SK-N-SH (cell line): ENCODE data around the gene NRP2. TPM values are rescaled to one million over a fixed set of nuclear protein-coding genes. Genes with fewer than 3 reads are reported as not detected.

Experiments used
- CTCF ChIA-PET: fragments of 300-600, 350-600 bp; formaldehyde crosslinking; extraction: SDS; loops from one replicate; lab custom pipeline; 2021; lab: Yijun Ruan, JAX
- POLR2A ChIA-PET: fragments of 350-600 bp; sonication (Branson Sonifier 250); formaldehyde crosslinking; extraction: SDS; loops from one replicate; lab custom pipeline; 2020; ENCODE audit warnings: antibody characterized with exemption, inconsistent platforms; lab: Yijun Ruan, JAX
- DNase-seq: peaks from one replicate; pipeline ENCODE4 v3.0.0; 2012
- H2AFZ ChIP-seq: fragments of 200-600 bp; sonication (generic); 2 replicates; pipeline ENCODE4 v1.8.1; 2016; ENCODE audit warnings: antibody characterized with exemption, mild to moderate bottlenecking, low read depth
- H3F3A ChIP-seq: fragments of 200-600 bp; sonication (generic); replicated peaks from 2 replicates; pipeline ENCODE3; 2016; ENCODE audit warnings: antibody characterized with exemption, mild to moderate bottlenecking; ENCODE audit not compliant: insufficient read depth
- H3K27ac ChIP-seq, 2 experiments: fragments of 200-500 bp in 1 of 2; fragments of 200-600 bp in 1 of 2; sonication (Bioruptor generic) in 1 of 2; sonication (generic), shearing (Covaris generic) in 1 of 2; 2 replicates each; pipeline versions ENCODE4 v1.5.1 to v1.6.1; 2014 to 2016; ENCODE audit warnings: low read depth in 2 of 2, inconsistent platforms in 1 of 2, low read length in 1 of 2, mild to moderate bottlenecking in 1 of 2, mixed read lengths in 1 of 2
- H3K27me3 ChIP-seq: fragments of 200-600 bp; sonication (generic), shearing (Covaris generic); 2 replicates; pipeline ENCODE4 v1.6.1; 2016; ENCODE audit warnings: mixed run types; ENCODE audit not compliant: insufficient read depth
- H3K36me3 ChIP-seq, 2 experiments: fragments of 200-500 bp in 1 of 2; fragments of 200-600 bp in 1 of 2; sonication (Bioruptor generic) in 1 of 2; sonication (generic) in 1 of 2; replicated peaks in 1 of 2; 2 replicates each; pipeline versions ENCODE3 to v1.5.1; 2014 to 2016; ENCODE audit warnings: low read length in 1 of 2, mild to moderate bottlenecking in 1 of 2; ENCODE audit not compliant: insufficient read depth in 2 of 2, control insufficient read depth in 1 of 2
- H3K4me1 ChIP-seq, 2 experiments: fragments of 200-500 bp in 1 of 2; fragments of 200-600 bp in 1 of 2; sonication (Bioruptor generic) in 1 of 2; sonication (generic), shearing (Covaris generic) in 1 of 2; 2 replicates each; pipeline versions ENCODE4 v1.5.1 to v1.6.1; 2014 to 2016; ENCODE audit warnings: low read depth in 1 of 2, low read length in 1 of 2, mixed run types in 1 of 2; ENCODE audit not compliant: insufficient read depth in 2 of 2, control insufficient read depth in 1 of 2
- H3K4me2 ChIP-seq: fragments of 200-600 bp; sonication (generic), shearing (Covaris generic); 2 replicates; pipeline ENCODE4 v1.6.1; 2017; ENCODE audit warnings: mixed run types
- H3K4me3 ChIP-seq, 2 experiments: fragments of 200-500 bp in 1 of 2; fragments of 200-600 bp in 1 of 2; sonication (Bioruptor generic) in 1 of 2; sonication (generic), shearing (Covaris generic) in 1 of 2; 2 replicates each; pipeline versions ENCODE4 v1.5.1 to v1.8.1; 2014 to 2016; ENCODE audit warnings: low read depth in 2 of 2, inconsistent platforms in 1 of 2, low read length in 1 of 2, mild to moderate bottlenecking in 1 of 2, mixed read lengths in 1 of 2, moderate library complexity in 1 of 2
- H3K79me2 ChIP-seq: fragments of 200-600 bp; sonication (generic); 2 replicates; pipeline ENCODE4 v1.8.1; 2017; ENCODE audit warnings: mild to moderate bottlenecking; ENCODE audit not compliant: insufficient read depth
- H3K9ac ChIP-seq: fragments of 200-600 bp; sonication (generic); 2 replicates; pipeline ENCODE4 v1.6.1; 2017; ENCODE audit warnings: mixed run types
- H3K9me2 ChIP-seq: fragments of 200-600 bp; sonication (generic); 2 replicates; pipeline ENCODE4 v1.6.1; 2017; ENCODE audit warnings: mixed run types
- H3K9me3 ChIP-seq: fragments of 200-600 bp; sonication (generic); 2 replicates; pipeline ENCODE4 v1.6.1; 2017; ENCODE audit warnings: mixed run types, mild to moderate bottlenecking, moderate library complexity
- H4K20me1 ChIP-seq: fragments of 200-600 bp; sonication (generic); 2 replicates; pipeline ENCODE4 v1.6.1; 2017; ENCODE audit warnings: mild to moderate bottlenecking, mixed run types; ENCODE audit not compliant: insufficient read depth
- CHD2 ChIP-seq: fragments of 150-350 bp; IDR thresholded peaks from 2 replicates; pipeline ENCODE4 v1.6.1; 2018; ENCODE audit warnings: low read length; ENCODE audit not compliant: partially characterized antibody
- ELF1 ChIP-seq: IDR thresholded peaks from 2 replicates; pipeline ENCODE4 v1.4.0; 2012
- EP300 ChIP-seq, 2 experiments: IDR thresholded peaks; 2 replicates each; pipeline versions ENCODE4 v1.4.0 to v1.6.1; 2012; ENCODE audit warnings: borderline replicate concordance in 1 of 2, low read depth in 1 of 2, low read length in 1 of 2
- EZH2phosphoT487 ChIP-seq: fragments of 200-600 bp; sonication (generic); IDR thresholded peaks from 2 replicates; pipeline ENCODE4 v1.6.1; 2017; ENCODE audit warnings: low read depth, mixed run types, mild to moderate bottlenecking, antibody characterized with exemption, moderate library complexity, borderline replicate concordance
- FOXJ3 ChIP-seq: sonication (generic); formaldehyde crosslinking; IDR thresholded peaks from 2 replicates; pipeline ENCODE4 v1.5.1; 2020; ENCODE audit warnings: mild to moderate bottlenecking, missing genetic modification reagents
- GABPA ChIP-seq: IDR thresholded peaks from 2 replicates; pipeline ENCODE4 v1.4.0; 2012; ENCODE audit warnings: low read depth, mild to moderate bottlenecking
- JUND ChIP-seq: IDR thresholded peaks from 2 replicates; pipeline ENCODE4 v1.4.0; 2012
- NRF1 ChIP-seq: IDR thresholded peaks from 2 replicates; pipeline ENCODE4 v1.6.1; 2012; ENCODE audit warnings: low read depth, mild to moderate bottlenecking, low read length
- POLR2AphosphoS5 ChIP-seq: IDR thresholded peaks from 2 replicates; pipeline ENCODE4 v1.6.1; 2012; ENCODE audit warnings: low read depth, low read length
- SIN3A ChIP-seq: IDR thresholded peaks from 2 replicates; pipeline ENCODE4 v1.6.1; 2012; ENCODE audit warnings: low read depth, mild to moderate bottlenecking, low read length, moderate library complexity, borderline replicate concordance
- TCF12 ChIP-seq: IDR thresholded peaks from 2 replicates; pipeline ENCODE4 v1.4.0; 2012
- YY1 ChIP-seq: IDR thresholded peaks from 2 replicates; pipeline ENCODE4 v1.4.0; 2012; ENCODE audit warnings: low read depth, mild to moderate bottlenecking
- WGBS: methylation state at CpG from one replicate; pipeline ENCODE4 v1.1.6; 2017; ENCODE audit warnings: low lambda C conversion rate; 5-methylcytosine and 5-hydroxymethylcytosine counted together
- polyA plus RNA-seq, 3 experiments: library from polyadenylated mRNA; depleted of rRNA; stranded (reverse); fragments of >200 nt; gene quantifications; 2 replicates each; pipeline ENCODE4 v1.2.3, GENCODE V29; 2012
- TF ChIP-seq, protein P1 (sequence below): IDR thresholded peaks from 2 replicates; pipeline ENCODE4; 2012
- TF ChIP-seq, protein P2 (sequence below): IDR thresholded peaks from 2 replicates; pipeline ENCODE4 v1.6.1; 2012; ENCODE audit warnings: mild to moderate bottlenecking, low read depth, low read length, moderate library complexity
- TF ChIP-seq, protein P3 (sequence below): IDR thresholded peaks from 2 replicates; pipeline ENCODE4 v1.4.0; 2012; ENCODE audit warnings: low read depth, borderline replicate concordance
- TF ChIP-seq, protein P4 (sequence below): IDR thresholded peaks from 2 replicates; pipeline ENCODE4 v1.4.0; 2012; ENCODE audit warnings: low read depth

Gene NRP2
- polyA plus RNA-seq, 1 of the 3 experiments (the other 2 are of a cell fraction), result 68.8 TPM

DNA sequence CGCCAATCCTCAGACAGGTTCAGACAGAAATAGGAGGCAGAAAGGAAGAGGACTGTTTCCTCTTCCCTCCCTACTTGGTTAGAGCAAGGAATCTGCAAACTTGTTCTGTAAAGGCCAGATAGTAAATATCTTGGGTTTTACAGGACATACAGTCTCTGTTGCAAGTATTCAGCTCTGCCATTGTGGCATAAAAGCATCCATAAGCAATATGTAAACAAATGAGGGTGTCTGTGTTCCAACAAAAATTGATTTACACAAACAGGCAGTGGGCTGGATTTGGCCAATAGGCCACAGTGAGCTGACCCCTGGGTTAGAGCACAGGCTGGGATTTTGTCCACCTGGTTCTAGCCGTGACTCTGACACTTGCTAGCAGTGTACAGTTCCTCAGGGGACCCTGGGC lies 89.4 kb downstream of the NRP2 start:
- 92% methylated on average over 2 of the region's 2 CpGs for WGBS
- ChIA-PET CTCF (interaction anchor here (2.8 kb wide), 1 partner anchor 155 kb away, joined by 15 read pairs; no protein-coding TSS in a partner anchor), POLR2A (no interaction called here)
- Histone ChIP-seq H3K79me2 (no peaks in the 10 kb centered on the region), H3K9ac (no peak overlapping the region), H3K27me3 (no peaks in the 10 kb centered on the region), H3F3A (peaks cover 10% of the 10 kb centered on the region), H3K4me3 (no peak overlapping the region), H3K27ac (no peak overlapping the region), H2AFZ (no peak overlapping the region), H3K9me2 (no peaks in the 10 kb centered on the region), H3K4me1 (peaks cover 23 to 32% of the 10 kb centered on the region in 2 experiments), H3K9me3 (no peaks in the 10 kb centered on the region), H4K20me1 (no peaks in the 10 kb centered on the region), H3K36me3 (peaks cover 16 to 20% of the 10 kb centered on the region in 2 experiments)
- DNase-seq, result no peak
- TF ChIP-seq POLR2AphosphoS5, result no peak
- TF ChIP-seq EP300 (IDR thresholded peaks at IDR 0.05; ENCODE audit: borderline replicate concordance in 1 of 2, low read depth in 1 of 2, low read length in 1 of 2), result no peak
- TF ChIP-seq, protein P1, sequence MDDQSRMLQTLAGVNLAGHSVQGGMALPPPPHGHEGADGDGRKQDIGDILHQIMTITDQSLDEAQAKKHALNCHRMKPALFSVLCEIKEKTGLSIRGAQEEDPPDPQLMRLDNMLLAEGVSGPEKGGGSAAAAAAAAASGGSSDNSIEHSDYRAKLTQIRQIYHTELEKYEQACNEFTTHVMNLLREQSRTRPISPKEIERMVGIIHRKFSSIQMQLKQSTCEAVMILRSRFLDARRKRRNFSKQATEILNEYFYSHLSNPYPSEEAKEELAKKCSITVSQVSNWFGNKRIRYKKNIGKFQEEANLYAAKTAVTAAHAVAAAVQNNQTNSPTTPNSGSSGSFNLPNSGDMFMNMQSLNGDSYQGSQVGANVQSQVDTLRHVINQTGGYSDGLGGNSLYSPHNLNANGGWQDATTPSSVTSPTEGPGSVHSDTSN, result no peak
- no peak for TF ChIP-seq FOXJ3 (CRISPR knock-in tag)
- no peak for TF ChIP-seq EZH2phosphoT487
- TF ChIP-seq GABPA, result no peak
- TF ChIP-seq, protein P2, sequence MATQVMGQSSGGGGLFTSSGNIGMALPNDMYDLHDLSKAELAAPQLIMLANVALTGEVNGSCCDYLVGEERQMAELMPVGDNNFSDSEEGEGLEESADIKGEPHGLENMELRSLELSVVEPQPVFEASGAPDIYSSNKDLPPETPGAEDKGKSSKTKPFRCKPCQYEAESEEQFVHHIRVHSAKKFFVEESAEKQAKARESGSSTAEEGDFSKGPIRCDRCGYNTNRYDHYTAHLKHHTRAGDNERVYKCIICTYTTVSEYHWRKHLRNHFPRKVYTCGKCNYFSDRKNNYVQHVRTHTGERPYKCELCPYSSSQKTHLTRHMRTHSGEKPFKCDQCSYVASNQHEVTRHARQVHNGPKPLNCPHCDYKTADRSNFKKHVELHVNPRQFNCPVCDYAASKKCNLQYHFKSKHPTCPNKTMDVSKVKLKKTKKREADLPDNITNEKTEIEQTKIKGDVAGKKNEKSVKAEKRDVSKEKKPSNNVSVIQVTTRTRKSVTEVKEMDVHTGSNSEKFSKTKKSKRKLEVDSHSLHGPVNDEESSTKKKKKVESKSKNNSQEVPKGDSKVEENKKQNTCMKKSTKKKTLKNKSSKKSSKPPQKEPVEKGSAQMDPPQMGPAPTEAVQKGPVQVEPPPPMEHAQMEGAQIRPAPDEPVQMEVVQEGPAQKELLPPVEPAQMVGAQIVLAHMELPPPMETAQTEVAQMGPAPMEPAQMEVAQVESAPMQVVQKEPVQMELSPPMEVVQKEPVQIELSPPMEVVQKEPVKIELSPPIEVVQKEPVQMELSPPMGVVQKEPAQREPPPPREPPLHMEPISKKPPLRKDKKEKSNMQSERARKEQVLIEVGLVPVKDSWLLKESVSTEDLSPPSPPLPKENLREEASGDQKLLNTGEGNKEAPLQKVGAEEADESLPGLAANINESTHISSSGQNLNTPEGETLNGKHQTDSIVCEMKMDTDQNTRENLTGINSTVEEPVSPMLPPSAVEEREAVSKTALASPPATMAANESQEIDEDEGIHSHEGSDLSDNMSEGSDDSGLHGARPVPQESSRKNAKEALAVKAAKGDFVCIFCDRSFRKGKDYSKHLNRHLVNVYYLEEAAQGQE, result no peak
- TF ChIP-seq YY1, result no peak
- no peak for TF ChIP-seq ELF1
- no peak for TF ChIP-seq JUND
- no peak for TF ChIP-seq SIN3A
- TF ChIP-seq, all 33 proteins: peak for 0
- no peak overlapping the region for H3K4me2 ChIP-seq

DNA sequence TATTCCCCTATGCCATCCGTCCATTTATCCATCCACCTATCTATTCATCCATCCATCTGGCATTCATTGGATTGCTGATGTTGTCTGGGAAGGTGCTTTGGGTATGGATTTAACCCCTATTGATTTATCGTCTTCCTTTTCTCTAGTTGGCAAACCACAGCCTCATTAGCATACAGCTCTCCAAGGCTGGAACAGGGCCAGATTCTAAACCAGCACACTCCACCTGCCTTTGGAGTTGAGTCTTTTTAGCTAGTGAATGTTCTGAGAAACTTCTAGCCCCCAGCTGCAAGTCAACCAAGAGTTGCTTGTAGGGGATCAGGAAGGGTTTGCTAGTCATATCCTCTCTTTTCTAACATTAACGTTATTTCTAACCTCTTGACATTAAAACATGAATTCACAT lies 90.7 kb downstream of the NRP2 start:
- Histone ChIP-seq H3K9me3 (no peaks in the 10 kb centered on the region), H3K4me1 (peaks cover 12 to 32% of the 10 kb centered on the region in 2 experiments), H3K4me2 (no peak overlapping the region), H4K20me1 (no peaks in the 10 kb centered on the region), H3K27me3 (no peaks in the 10 kb centered on the region), H3K9ac (no peak overlapping the region), H3K36me3 (peaks cover 8 to 10% of the 10 kb centered on the region in 2 experiments), H3K27ac (no peak overlapping the region), H3F3A (peaks cover 10% of the 10 kb centered on the region), H3K9me2 (no peaks in the 10 kb centered on the region), H3K4me3 (no peak overlapping the region), H2AFZ (no peak overlapping the region), H3K79me2 (no peaks in the 10 kb centered on the region)
- POLR2A ChIA-PET, result no interaction called here
- WGBS, result 98% methylated on average over 3 of the region's 3 CpGs
- CTCF ChIA-PET, result interaction anchor here (1.1 to 5.2 kb wide), 4 partner anchors 77 to 411 kb away, joined by 3 to 78 read pairs (median 4); no protein-coding TSS in a partner anchor
- DNase-seq, result no peak
- TF ChIP-seq, protein P3, sequence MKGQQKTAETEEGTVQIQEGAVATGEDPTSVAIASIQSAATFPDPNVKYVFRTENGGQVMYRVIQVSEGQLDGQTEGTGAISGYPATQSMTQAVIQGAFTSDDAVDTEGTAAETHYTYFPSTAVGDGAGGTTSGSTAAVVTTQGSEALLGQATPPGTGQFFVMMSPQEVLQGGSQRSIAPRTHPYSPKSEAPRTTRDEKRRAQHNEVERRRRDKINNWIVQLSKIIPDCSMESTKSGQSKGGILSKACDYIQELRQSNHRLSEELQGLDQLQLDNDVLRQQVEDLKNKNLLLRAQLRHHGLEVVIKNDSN, result no peak
- TF ChIP-seq JUND (no peak), FOXJ3 (CRISPR knock-in tag) (no peak), NRF1 (no peak), TCF12 (no peak), CHD2 (no peak)
- TF ChIP-seq, protein P2, result no peak
- TF ChIP-seq, protein P1, result no peak
- TF ChIP-seq, protein P4, sequence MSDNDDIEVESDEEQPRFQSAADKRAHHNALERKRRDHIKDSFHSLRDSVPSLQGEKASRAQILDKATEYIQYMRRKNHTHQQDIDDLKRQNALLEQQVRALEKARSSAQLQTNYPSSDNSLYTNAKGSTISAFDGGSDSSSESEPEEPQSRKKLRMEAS, result no peak
